Fibroblast of skin of scalp (primary cell): ENCODE results near the gene DNM3.
A peak's percentile ranks its signal among the peaks of the same experiment; 100 is the strongest.
"Not testable (repeated sequence)": the region's sequence is repeated elsewhere in the genome, so short reads cannot be mapped to it uniquely, and the experiment has no call there.

Experiments
- DNase-seq: peaks from one replicate; pipeline ENCODE4 v3.0.0-alpha.2; 2013

The DNM3 gene

GRCh38 chr1:172400722-172401105 lies 559.4 kb downstream of the DNM3 start:
- no peak for DNase-seq

DNA sequence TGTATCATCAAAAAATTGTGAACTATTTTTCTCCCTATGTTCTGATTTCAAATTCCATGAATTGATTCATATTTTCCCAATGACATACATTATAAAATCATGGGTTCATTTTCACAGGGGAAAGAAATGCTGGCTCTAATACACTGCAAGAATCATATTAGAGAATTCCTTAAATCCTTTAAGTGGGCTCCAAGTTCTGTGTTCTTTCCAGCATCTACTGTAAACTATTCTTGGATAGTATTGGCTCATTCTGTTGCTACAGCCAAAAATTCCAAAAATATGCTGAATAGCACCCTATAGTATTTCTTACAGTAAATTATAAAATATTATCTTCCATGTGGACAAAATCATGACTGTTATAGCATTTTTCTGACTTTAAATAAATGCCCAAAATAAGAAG lies 560.2 kb downstream of the DNM3 start:
- DNase-seq = no peak

GRCh38 chr1:172401892-172402291 lies 560.6 kb downstream of the DNM3 start:
- DNase-seq = no peak

GRCh38 chr1:172402878-172403569 lies 561.7 kb downstream of the DNM3 start:
- no peak for DNase-seq

DNA sequence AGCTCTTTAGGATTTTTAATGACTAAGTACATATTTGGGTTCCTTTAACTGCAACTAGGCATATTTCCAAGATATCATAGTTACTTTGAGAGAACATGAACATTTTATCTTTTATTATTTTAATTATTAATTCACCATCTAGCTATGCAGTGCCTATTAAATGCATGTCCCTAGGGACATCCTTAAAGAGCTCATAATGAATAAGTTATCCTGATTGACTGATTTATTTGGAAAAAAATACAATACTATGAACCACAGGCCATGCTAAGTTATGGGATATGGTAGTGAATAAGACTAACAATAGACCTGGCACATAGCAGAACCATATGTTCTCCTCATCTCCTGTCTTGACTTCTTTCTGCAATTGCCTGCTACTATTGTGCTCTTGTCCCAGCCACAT lies 562.8 kb downstream of the DNM3 start:
- peak; percentile 58 for DNase-seq

- DNase-seq = no peak
These were observed 564.6 kb downstream of the DNM3 start for GRCh38 chr1:172405912-172406311.

- DNase-seq = no peak
These were observed 565.7 kb downstream of the DNM3 start for GRCh38 chr1:172406968-172407367.

- DNase-seq = peak; percentile 47
These were observed 567.7 kb downstream of the DNM3 start for GRCh38 chr1:172408958-172409357.

DNA sequence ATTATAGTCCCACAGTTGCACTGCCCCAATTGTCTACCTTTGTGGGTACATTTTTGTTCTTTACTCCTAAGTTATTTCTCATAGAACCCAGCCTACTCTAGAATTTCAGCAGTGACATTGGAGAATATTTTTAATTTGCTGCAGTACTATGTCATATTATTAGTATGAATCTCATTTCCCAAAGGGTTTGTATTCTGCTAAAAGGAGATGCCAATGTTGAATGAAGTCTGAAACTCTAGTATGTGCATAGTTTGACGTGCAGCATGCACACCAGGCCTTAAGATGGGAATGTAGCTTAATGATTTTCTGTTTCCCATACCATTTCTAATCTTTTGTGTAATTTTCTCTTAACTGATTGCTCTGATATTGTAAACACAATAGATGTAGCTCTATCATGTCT lies 568.7 kb downstream of the DNM3 start:
- peak; percentile 52 for DNase-seq

GRCh38 chr1:172411791-172412338 lies 570.6 kb downstream of the DNM3 start:
- no peak for DNase-seq

DNA sequence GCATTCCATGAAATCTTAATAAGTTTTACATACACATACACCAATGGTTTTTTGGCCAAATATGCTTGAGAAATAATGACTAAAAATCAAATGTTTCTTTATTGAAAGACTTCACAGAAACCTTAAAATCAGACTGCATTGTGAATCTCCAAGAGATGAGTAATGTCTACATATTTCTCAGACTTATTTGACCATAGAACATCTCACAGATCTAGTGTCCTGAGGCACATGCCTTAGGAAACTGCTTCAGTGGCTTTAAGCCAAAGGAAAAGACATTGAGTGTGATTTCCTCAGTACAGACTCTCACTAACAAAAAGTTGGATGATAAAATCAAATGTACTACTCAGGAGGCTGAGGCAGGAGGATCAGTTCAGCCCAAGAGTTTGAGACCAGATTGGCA lies 573.0 kb downstream of the DNM3 start:
- DNase-seq = peak; percentile 78

GRCh38 chr1:172416496-172417035 lies 575.3 kb downstream of the DNM3 start:
- DNase-seq = no peak

- no peak for DNase-seq
These were observed 576.3 kb downstream of the DNM3 start for GRCh38 chr1:172417557-172417956.

GRCh38 chr1:172420385-172420784 lies 579.1 kb downstream of the DNM3 start, which contains the start of gene C1orf105:
TSS of gene C1orf105 (plus strand) at chr1:172420685. CDS start at chr1:172420886, 201 bp downstream.
- DNase-seq = no peak

DNA sequence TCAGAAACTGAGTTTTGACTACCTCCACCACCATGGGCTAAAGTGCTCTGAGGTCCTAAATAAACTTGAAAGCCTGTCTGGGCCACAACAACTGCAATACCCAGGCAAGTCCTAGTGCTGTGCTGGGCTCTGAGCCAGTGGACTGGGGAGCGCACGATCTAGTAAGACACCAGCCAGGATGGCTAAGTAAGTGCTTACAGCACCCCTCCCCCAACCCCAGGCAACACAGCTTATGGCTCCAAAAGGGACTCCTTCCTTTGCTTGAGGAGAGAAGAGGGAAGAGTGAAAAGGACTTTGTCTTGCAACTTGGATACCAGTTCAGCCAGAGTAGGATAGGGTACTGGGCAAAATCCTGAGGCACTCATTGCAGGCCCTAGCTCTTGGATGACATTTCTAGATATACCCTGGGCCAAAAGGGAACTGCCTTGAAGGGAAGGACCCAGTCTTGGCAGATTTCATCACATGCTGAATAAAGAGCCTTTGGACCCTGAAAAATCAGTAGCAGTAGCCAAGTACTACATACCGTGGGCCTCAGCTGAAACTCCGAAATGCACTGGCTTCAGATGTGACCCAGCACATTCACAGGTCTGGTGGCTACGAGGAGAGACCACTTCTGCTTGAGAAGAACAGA lies 580.8 kb downstream of the DNM3 start:
- DNase-seq = no peak

DNA sequence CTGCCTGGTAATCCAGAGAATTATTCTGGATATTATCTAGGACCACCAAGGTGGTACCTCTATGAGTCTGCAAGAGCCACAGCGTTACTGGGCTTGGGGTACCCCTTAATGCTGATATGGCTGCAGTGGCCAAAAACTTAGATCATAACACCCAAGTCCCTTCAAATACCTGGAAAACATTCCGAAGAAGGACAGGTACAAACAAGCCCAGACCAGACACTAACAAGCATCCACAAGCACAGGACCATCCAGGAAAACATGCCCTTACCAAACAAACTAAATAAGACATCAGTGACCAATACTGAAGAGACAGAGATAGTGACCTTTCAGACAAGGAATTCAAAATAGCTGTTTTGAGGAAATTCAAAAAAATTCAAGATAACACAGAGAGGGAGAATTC lies 582.0 kb downstream of the DNM3 start:
- no peak for DNase-seq

GRCh38 chr1:172425339-172425738 lies 584.0 kb downstream of the DNM3 start:
- DNase-seq = no peak

GRCh38 chr1:172427191-172427590 lies 585.9 kb downstream of the DNM3 start:
- DNase-seq = no peak

DNA sequence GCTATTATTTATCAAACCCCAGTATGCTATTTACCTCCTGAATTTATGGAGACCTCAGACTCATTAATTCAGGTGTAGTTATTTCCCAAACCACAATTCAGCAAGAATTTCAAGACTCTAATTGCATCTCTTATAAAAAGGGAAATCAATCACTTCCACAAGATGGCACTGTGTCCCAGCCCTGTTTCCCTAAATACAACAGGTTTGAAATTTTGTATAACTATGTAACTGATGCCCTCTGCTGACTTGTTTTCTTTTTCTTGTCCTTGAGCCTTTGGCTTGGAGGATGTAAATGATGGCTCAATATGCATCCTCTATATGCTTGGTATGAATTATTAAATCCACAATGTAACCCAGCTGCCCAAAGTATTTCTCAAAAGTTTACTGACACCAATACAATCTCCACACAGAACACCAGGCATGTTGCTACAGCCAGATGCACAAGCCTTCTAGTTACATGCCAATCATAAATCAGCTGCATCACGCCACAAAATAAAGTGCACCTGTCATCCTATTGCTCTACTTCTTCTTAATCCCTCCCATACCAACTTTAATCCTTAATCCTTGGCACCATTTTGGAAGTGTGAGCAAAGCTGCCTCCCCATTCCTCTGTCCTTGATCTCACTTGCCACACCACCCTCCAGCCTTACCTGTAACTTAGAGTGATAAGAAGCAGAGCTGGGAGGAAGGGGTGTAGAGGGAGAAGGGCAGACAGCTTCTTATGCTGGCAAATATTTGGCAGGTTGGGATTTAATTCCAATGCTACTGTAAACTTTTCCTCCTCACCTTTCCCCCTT lies 588.2 kb downstream of the DNM3 start:
- DNase-seq = peak; percentile 72

DNA sequence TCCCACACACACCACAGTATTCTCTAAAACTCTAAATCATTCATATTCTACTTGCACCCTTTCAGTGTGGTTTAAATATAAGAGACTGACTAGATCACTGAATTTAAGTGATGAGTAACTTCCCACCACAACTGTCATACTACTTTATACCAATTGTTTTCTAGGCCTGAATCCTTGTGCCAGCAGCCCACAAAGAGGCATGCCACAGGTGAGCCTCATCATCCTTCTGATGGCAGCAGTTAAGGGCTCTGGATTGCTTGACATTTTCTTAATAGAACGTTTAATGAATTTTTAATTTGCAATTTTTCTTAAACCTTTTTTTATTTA lies 588.8 kb downstream of the DNM3 start:
- no peak for DNase-seq

- no peak for DNase-seq
These were observed 589.9 kb downstream of the DNM3 start for GRCh38 chr1:172431204-172431603.

DNA sequence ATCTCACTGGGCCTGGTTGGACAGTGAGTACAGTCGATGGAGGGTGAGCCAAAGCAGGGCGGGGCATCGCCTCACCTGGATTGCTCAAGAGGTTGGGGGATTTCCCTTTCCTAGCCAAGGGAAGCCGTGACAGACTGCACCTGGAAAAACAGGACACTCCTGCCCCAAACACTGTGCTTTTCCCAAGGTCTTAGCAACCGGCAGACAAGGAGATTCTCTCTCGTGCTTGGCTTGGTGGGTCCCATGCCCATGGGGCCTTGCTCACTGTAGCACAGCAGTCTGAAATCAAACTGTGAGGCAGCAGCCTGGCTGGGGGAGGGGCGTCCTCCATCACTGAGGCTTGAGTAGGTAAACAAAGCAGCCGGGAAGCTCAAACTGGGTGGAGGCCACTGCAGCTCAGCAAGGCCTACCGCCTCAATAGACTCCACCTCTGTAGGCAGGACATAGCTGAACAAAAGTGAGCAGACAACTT lies 590.5 kb downstream of the DNM3 start:
- no peak for DNase-seq

GRCh38 chr1:172437183-172437582 lies 595.9 kb downstream of the DNM3 start:
- not testable (repeated sequence) for DNase-seq
